AG10803 (cell line): ENCODE results near the gene FOXJ1.
"Not testable (repeated sequence)": the region's sequence is repeated elsewhere in the genome, so short reads cannot be mapped to it uniquely, and the experiment has no call there.

Experiments used
- DNase-seq: peaks from one replicate; pipeline ENCODE4 v3.0.0; 2010; ENCODE audit warnings: low read depth
- H3K4me3 ChIP-seq: 2 replicates; pipeline ENCODE4 v1.5.1; 2011; ENCODE audit warnings: mild to moderate bottlenecking, low read length, control low read depth
- TF ChIP-seq, protein P1 (sequence below): conservative IDR thresholded peaks from 2 replicates; pipeline ENCODE4 v1.5.1; 2011; ENCODE audit warnings: mild to moderate bottlenecking, low read length, control low read depth, inconsistent platforms

FOXJ1 gene, protein sequence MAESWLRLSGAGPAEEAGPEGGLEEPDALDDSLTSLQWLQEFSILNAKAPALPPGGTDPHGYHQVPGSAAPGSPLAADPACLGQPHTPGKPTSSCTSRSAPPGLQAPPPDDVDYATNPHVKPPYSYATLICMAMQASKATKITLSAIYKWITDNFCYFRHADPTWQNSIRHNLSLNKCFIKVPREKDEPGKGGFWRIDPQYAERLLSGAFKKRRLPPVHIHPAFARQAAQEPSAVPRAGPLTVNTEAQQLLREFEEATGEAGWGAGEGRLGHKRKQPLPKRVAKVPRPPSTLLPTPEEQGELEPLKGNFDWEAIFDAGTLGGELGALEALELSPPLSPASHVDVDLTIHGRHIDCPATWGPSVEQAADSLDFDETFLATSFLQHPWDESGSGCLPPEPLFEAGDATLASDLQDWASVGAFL

DNA sequence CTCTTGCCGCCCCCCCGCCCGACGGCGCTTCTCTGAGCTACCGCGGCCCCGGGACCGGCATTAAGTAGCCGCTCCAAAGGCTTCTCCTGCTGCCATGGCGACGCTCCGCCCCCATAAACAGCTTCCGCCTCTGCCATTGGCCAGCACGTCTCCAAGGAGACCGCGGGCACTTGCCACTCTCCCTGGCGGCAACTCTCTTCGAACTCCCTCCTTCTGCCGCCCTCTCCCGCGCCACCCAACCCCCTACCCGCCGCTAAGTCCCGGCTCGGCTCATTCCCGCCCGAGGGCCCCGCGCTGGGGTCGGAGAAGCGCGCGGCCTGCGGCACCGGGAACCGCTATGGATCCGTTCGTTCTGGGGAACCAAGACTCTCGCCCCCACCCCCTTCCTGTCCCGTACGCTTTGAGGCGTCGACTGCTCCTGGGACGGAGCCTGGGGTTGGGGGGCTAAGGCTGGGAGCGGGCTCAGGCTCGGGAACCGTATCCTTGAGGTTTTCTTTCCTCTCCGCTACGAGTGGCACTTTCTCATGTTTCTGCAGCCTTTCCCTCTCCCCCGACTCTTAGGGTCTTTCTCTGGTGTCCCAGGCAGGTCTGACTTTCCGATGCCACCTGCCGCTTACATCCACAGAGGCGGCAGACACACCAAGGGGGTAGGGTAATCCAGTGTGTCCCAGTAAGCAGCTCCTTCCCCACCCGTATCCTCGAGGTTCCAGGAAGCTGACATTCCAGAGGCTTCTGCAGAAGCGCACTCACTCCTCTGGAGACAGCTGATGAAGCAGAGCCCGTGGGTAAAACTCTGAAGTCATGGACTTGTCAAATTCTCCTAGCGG lies at the start of gene FOXJ1:
FOXJ1 (minus strand) TSS at position 34 of the 827 bp plus-strand sequence. CDS start 850 bp downstream, outside the sequence.
- TF ChIP-seq, protein P1, sequence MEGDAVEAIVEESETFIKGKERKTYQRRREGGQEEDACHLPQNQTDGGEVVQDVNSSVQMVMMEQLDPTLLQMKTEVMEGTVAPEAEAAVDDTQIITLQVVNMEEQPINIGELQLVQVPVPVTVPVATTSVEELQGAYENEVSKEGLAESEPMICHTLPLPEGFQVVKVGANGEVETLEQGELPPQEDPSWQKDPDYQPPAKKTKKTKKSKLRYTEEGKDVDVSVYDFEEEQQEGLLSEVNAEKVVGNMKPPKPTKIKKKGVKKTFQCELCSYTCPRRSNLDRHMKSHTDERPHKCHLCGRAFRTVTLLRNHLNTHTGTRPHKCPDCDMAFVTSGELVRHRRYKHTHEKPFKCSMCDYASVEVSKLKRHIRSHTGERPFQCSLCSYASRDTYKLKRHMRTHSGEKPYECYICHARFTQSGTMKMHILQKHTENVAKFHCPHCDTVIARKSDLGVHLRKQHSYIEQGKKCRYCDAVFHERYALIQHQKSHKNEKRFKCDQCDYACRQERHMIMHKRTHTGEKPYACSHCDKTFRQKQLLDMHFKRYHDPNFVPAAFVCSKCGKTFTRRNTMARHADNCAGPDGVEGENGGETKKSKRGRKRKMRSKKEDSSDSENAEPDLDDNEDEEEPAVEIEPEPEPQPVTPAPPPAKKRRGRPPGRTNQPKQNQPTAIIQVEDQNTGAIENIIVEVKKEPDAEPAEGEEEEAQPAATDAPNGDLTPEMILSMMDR, result no peak
- H3K4me3 ChIP-seq, result peak within 1 kb of the TSS; percentile 54
- peak; percentile 71 for DNase-seq

DNA sequence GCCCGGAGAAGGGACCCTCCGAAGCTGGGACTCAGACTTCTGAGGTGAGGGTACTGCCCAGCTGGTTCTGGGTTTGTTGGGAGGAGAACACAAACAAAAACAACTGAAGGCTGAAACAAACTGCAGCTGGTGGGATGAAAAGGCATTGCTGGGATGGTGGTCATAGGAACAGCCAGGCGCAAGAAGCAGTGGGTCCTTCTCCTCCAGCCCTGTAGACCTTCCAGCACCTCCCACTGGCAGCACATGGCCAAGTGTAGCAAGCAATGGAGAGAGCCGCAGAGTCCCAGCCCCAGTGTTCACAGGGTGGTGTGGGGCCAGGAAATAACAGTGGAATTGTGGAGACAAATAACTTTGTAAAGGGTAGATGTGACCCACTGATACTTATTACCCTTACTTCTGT lies 48.7 kb upstream of the FOXJ1 start:
- no peak overlapping the region for H3K4me3 ChIP-seq
- DNase-seq, result no peak
- TF ChIP-seq, protein P1, result no peak

DNA sequence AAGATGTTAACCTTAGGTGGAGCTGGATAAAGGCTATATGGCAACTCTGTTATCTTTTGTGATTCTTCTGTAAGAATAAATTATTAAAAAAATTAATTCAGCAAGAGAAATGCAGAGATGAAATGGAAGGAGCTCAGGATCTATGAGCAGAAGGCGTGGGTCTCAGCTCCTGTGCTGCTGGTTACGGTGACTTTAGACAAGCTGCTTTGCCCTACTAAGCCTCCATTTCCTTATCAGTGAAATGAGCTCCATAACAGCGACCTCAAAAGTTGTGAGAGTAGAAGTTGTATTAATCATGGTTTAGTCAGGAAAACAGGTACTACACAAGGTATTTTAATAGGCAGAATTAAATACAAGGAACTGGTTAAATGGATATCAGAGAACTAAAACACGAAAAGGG lies 48.2 kb upstream of the FOXJ1 start:
- DNase-seq, result no peak
- TF ChIP-seq, protein P1, result no peak
- H3K4me3 ChIP-seq, result no peak overlapping the region

DNA sequence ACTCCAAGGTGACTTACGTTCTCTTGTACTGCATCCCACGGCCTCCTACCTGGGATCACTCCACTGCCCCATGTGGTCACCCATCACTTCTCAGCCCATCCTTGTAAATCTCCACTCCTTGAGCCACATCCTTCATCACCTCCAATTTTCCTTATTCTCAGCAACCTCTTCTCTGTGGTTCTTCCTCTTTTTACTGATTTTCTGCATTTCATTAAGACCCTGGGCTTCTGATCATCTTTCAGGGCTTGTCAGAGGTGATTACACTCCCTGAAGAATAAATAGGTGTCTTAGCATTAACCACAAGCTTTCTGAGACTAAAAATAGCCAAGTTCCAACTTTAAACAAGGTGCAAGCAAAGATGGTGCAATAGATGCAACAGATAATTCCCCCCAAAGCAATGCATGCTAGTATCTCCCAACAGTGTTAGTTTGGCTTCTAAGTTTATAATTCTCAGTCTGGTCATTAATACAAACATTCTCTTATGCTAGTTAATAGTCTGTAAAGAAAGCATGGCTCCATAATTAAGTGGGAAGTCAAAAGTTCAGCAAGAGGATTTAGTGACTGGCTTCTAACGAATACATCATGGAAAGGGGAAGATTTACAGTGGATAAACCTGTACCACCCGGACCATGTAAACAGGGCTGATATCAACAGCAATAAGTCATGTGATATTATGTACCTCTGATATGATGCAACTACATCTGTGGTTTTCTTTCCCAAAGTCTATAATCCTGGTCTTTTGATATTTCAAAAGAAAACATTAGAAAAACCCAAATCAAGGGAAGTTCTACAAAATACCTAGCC lies 47.4 kb upstream of the FOXJ1 start:
- TF ChIP-seq, protein P1, result no peak

DNA sequence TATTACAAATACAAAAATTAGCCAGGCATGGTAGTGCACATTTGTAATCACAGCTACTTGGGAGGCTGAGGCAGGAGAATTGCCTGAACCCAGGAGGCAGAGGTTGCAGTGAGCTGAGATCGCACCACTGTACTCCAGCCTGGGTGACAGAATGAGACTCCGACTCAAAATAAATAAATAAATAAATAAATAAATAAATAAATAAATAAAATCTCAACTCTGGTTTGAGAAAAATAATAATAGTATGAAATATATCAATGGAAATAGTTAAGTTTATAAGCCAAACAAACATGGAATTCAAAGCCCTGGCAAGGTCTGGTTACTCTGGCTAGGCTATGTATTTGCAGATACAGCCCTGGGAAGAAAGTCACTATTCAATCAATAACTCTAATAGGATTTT lies 45.7 kb upstream of the FOXJ1 start:
- DNase-seq, H3K4me3 ChIP-seq: not testable (repeated sequence)

More for the DNA sequence above, 47.4 kb upstream of the FOXJ1 start:
- DNase-seq, result no peak
- H3K4me3 ChIP-seq, result no peak overlapping the region

DNA sequence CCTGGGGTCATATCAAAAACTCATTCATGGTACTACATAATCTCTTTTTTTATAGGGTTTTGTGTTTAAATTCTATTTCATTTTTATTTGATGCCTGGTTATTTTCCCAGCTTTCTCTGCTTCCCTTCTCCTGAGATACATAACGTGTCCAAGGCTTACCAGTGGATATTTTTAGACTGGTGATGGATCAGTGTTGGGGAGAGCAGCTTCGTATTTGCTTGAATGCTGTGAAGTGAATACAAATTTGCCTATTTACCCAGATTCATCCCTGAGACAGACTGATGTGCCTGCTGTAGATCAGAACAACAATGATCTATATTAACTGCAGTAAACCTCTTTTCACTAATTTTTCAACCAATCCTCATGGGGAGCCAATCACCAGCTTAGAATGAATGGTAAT lies 43.2 kb upstream of the FOXJ1 start:
- TF ChIP-seq, protein P1, result no peak
- DNase-seq, result no peak
- no peak overlapping the region for H3K4me3 ChIP-seq
